ENCODE results near the gene SDHAF1.
"Not testable (repeated sequence)": the region's sequence is repeated elsewhere in the genome, so short reads cannot be mapped to it uniquely, and the experiment has no call there.

Gene SDHAF1

GRCh38 chr19:35995048-35995993 lies at the start of gene SDHAF1:
SDHAF1 (plus strand) TSS chr19:35995188; CDS start chr19:35995275, 87 bp downstream.
- in situ Hi-C loops (cut with HindIII; ENCODE audit: low sequenced_read_pairs): no loop called here

- in situ Hi-C loops (cut with HindIII; ENCODE audit: low sequenced_read_pairs): no loop called here
These were observed 48.8 kb upstream of the SDHAF1 start for GRCh38 chr19:35946203-35946602.

GRCh38 chr19:35949131-35949530 lies 45.9 kb upstream of the SDHAF1 start:
- in situ Hi-C loops (cut with HindIII; ENCODE audit: low sequenced_read_pairs): no loop called here

- in situ Hi-C loops (cut with HindIII; ENCODE audit: low sequenced_read_pairs): no loop called here
These were observed 38.9 kb upstream of the SDHAF1 start for GRCh38 chr19:35955881-35956634.

- in situ Hi-C loops (cut with HindIII; ENCODE audit: low sequenced_read_pairs): not testable (repeated sequence)
These were observed 37.6 kb upstream of the SDHAF1 start for GRCh38 chr19:35957411-35957810.

- in situ Hi-C loops (cut with HindIII; ENCODE audit: low sequenced_read_pairs): no loop called here
These were observed 36.3 kb upstream of the SDHAF1 start for GRCh38 chr19:35958660-35959039.

GRCh38 chr19:35959040-35959967 lies 35.7 kb upstream of the SDHAF1 start:
- in situ Hi-C loops (cut with HindIII; ENCODE audit: low sequenced_read_pairs): no loop called here

- in situ Hi-C loops (cut with HindIII; ENCODE audit: low sequenced_read_pairs): loop anchor here (10.0 kb wide), 1 partner anchor 125 kb away; no protein-coding TSS in a partner anchor
These were observed 35.0 kb upstream of the SDHAF1 start for GRCh38 chr19:35959968-35960320.

GRCh38 chr19:35960432-35960972 lies 34.5 kb upstream of the SDHAF1 start:
- in situ Hi-C loops (cut with HindIII; ENCODE audit: low sequenced_read_pairs): loop anchor here (10.0 kb wide), 1 partner anchor 126 kb away; no protein-coding TSS in a partner anchor

GRCh38 chr19:35963514-35963913 lies 31.5 kb upstream of the SDHAF1 start:
- in situ Hi-C loops (cut with HindIII; ENCODE audit: low sequenced_read_pairs): loop anchor here (10.0 kb wide), 1 partner anchor 129 kb away; no protein-coding TSS in a partner anchor

GRCh38 chr19:35966771-35967170 lies 28.2 kb upstream of the SDHAF1 start:
- in situ Hi-C loops (cut with HindIII; ENCODE audit: low sequenced_read_pairs): loop anchor here (10.0 kb wide), 1 partner anchor 132 kb away; no protein-coding TSS in a partner anchor

- in situ Hi-C loops (cut with HindIII; ENCODE audit: low sequenced_read_pairs): no loop called here
These were observed 21.5 kb upstream of the SDHAF1 start for GRCh38 chr19:35973487-35973886.

- in situ Hi-C loops (cut with HindIII; ENCODE audit: low sequenced_read_pairs): no loop called here
These were observed 19.3 kb upstream of the SDHAF1 start for GRCh38 chr19:35975608-35976214.

- in situ Hi-C loops (cut with HindIII; ENCODE audit: low sequenced_read_pairs): no loop called here
These were observed 17.4 kb upstream of the SDHAF1 start for GRCh38 chr19:35977446-35978222.

- in situ Hi-C loops (cut with HindIII; ENCODE audit: low sequenced_read_pairs): no loop called here
These were observed 16.7 kb upstream of the SDHAF1 start for GRCh38 chr19:35978271-35978670.

GRCh38 chr19:35978832-35979365 lies 16.1 kb upstream of the SDHAF1 start:
- in situ Hi-C loops (cut with HindIII; ENCODE audit: low sequenced_read_pairs): no loop called here

GRCh38 chr19:35980997-35981396 lies 14.0 kb upstream of the SDHAF1 start:
- in situ Hi-C loops (cut with HindIII; ENCODE audit: low sequenced_read_pairs): not testable (repeated sequence)

GRCh38 chr19:35983177-35983576 lies 11.8 kb upstream of the SDHAF1 start:
- in situ Hi-C loops (cut with HindIII; ENCODE audit: low sequenced_read_pairs): no loop called here

GRCh38 chr19:35986111-35986510 lies 8.9 kb upstream of the SDHAF1 start:
- in situ Hi-C loops (cut with HindIII; ENCODE audit: low sequenced_read_pairs): no loop called here
